ENCODE data around the gene TFDP1. TPM values are rescaled to one million over a fixed set of nuclear protein-coding genes. Genes with fewer than 3 reads are reported as not detected.

The TFDP1 gene
- total and polyA plus RNA-seq, 7 donors, result 26.5 to 57.1 (median 40.2) TPM

- H3K4me1 ChIP-seq, result peaks cover 0 to 46% (median 29%) of the 10 kb centered on the region in 4 donors
- intact Hi-C loops (cut with DNase I), result no loop called here
- no peaks in the 10 kb centered on the region for H3K27me3 ChIP-seq
- DNase-seq, result no peak
- H3K27ac ChIP-seq, result peak overlapping the region in 2 of 4 donors; percentile 64 to 68
- H3K9me3 ChIP-seq, result no peaks in the 10 kb centered on the region
- H3K4me3 ChIP-seq, result peak overlapping the region in 2 of 4 donors; percentile 25 to 37
- TF ChIP-seq POLR2A (IDR thresholded peaks at IDR 0.05) (no peak), EP300 (IDR thresholded peaks at IDR 0.05) (no peak), POLR2AphosphoS5 (IDR thresholded peaks at IDR 0.05) (no peak), CTCF (IDR thresholded peaks at IDR 0.05) (no peak)
- peaks cover 7 to 35% (median 21%) of the 10 kb centered on the region in 4 donors for H3K36me3 ChIP-seq
- WGBS, 2 donors, result 89 to 94% methylated on average over 25 of the region's 25 CpGs
Measured at GRCh38 chr13:113548778-113549621, 35.6 kb upstream of the TFDP1 start.

- 93% methylated on average over 9 of the region's 9 CpGs for WGBS, 2 donors
- H3K4me1 ChIP-seq, result peaks cover 0 to 45% (median 27%) of the 10 kb centered on the region in 4 donors
- intact Hi-C loops (cut with DNase I), result no loop called here
Measured at GRCh38 chr13:113550453-113550852, 34.1 kb upstream of the TFDP1 start.

GRCh38 chr13:113551081-113552000 lies 33.2 kb upstream of the TFDP1 start:
- no peak for DNase-seq
- WGBS, 2 donors, result 85 to 89% methylated on average over 16 of the region's 16 CpGs

More at GRCh38 chr13:113550453-113550852, 34.1 kb upstream of the TFDP1 start:
- Histone ChIP-seq H3K4me3 (no peak overlapping the region), H3K36me3 (peaks cover 7 to 37% (median 21%) of the 10 kb centered on the region in 4 donors), H3K9me3 (no peaks in the 10 kb centered on the region), H3K27ac (no peak overlapping the region), H3K27me3 (no peaks in the 10 kb centered on the region)
- no peak for TF ChIP-seq EP300 (IDR thresholded peaks at IDR 0.05)
- no peak for TF ChIP-seq POLR2A (IDR thresholded peaks at IDR 0.05)
- TF ChIP-seq CTCF (IDR thresholded peaks at IDR 0.05), result no peak
- no peak for TF ChIP-seq POLR2AphosphoS5 (IDR thresholded peaks at IDR 0.05)
- no peak for DNase-seq

GRCh38 chr13:113552079-113552478 lies 32.5 kb upstream of the TFDP1 start:
- Histone ChIP-seq H3K4me3 (no peak overlapping the region), H3K4me1 (peaks cover 0 to 28% (median 14%) of the 10 kb centered on the region in 4 donors), H3K36me3 (peaks cover 7 to 37% (median 21%) of the 10 kb centered on the region in 4 donors), H3K27me3 (no peaks in the 10 kb centered on the region), H3K9me3 (no peaks in the 10 kb centered on the region), H3K27ac (no peak overlapping the region)
- intact Hi-C loops (cut with DNase I), result no loop called here
- no peak for DNase-seq
- TF ChIP-seq POLR2AphosphoS5 (IDR thresholded peaks at IDR 0.05) (no peak), CTCF (IDR thresholded peaks at IDR 0.05) (no peak), EP300 (IDR thresholded peaks at IDR 0.05) (no peak), POLR2A (IDR thresholded peaks at IDR 0.05) (no peak)
- 94 to 96% methylated on average over 11 of the region's 11 CpGs for WGBS, 2 donors

More at GRCh38 chr13:113551081-113552000, 33.2 kb upstream of the TFDP1 start:
- no peaks in the 10 kb centered on the region for H3K27me3 ChIP-seq
- intact Hi-C loops (cut with DNase I), result no loop called here
- H3K4me3 ChIP-seq, result no peak overlapping the region
- H3K4me1 ChIP-seq, result peaks cover 0 to 36% (median 18%) of the 10 kb centered on the region in 4 donors
- TF ChIP-seq CTCF (IDR thresholded peaks at IDR 0.05), result no peak
- no peak for TF ChIP-seq POLR2A (IDR thresholded peaks at IDR 0.05)
- no peaks in the 10 kb centered on the region for H3K9me3 ChIP-seq
- peaks cover 7 to 37% (median 21%) of the 10 kb centered on the region in 4 donors for H3K36me3 ChIP-seq
- no peak overlapping the region for H3K27ac ChIP-seq

All from sigmoid colon (tissue), 7 donors.